ENCODE measurements around the gene CSK.
A peak's percentile ranks its signal among the peaks of the same experiment; 100 is the strongest.

The CSK gene

GRCh38 chr15:74788042-74788682 lies 6.3 kb downstream of the CSK start:
- no peak for DNase-seq

- peak in 2 of 4 experiments; percentile 24 to 39 for DNase-seq
These were observed 6.8 kb downstream of the CSK start for GRCh38 chr15:74788683-74789151.

GRCh38 chr15:74789171-74789631 lies 7.3 kb downstream of the CSK start:
- peak in 1 of 4 experiments; percentile 26 for DNase-seq

GRCh38 chr15:74789741-74790079 lies 7.8 kb downstream of the CSK start:
- no peak for DNase-seq

GRCh38 chr15:74790080-74790916 lies 8.4 kb downstream of the CSK start:
- no peak for DNase-seq

- no peak for DNase-seq
These were observed 9.1 kb downstream of the CSK start for GRCh38 chr15:74791007-74791406.

- no peak for DNase-seq
These were observed 9.8 kb downstream of the CSK start for GRCh38 chr15:74791667-74792066.

GRCh38 chr15:74792227-74793016 lies 10.5 kb downstream of the CSK start:
- no peak for DNase-seq

- peak; percentile 35 to 65 (median 48) for DNase-seq
These were observed 11.5 kb downstream of the CSK start for GRCh38 chr15:74793135-74794028.

GRCh38 chr15:74794248-74794969 lies 12.5 kb downstream of the CSK start:
- DNase-seq: no peak

GRCh38 chr15:74794970-74795349 lies 13.1 kb downstream of the CSK start:
- no peak for DNase-seq

- no peak for DNase-seq
These were observed 14.2 kb downstream of the CSK start for GRCh38 chr15:74795966-74796625.

- DNase-seq: no peak
These were observed 16.7 kb downstream of the CSK start for GRCh38 chr15:74798388-74799254.

- no peak for DNase-seq
These were observed 17.5 kb downstream of the CSK start for GRCh38 chr15:74799255-74799855.

- peak; percentile 71 to 78 (median 73) for DNase-seq
These were observed 18.1 kb downstream of the CSK start for GRCh38 chr15:74799856-74800558.

GRCh38 chr15:74800559-74801094 lies 18.7 kb downstream of the CSK start:
- no peak for DNase-seq

- DNase-seq: no peak
These were observed 19.6 kb downstream of the CSK start for GRCh38 chr15:74801311-74801997.

- DNase-seq: no peak
These were observed 20.4 kb downstream of the CSK start for GRCh38 chr15:74802290-74802689.

All from activated CD4-positive, CD25-positive, alpha-beta regulatory T cell (primary cell).